Tongue (tissue), 2 donors: ENCODE data around the gene RBFA. TPM values are rescaled to one million over a fixed set of nuclear protein-coding genes. Genes with fewer than 3 reads are reported as not detected.

Experiments
- DNase-seq: peaks from one replicate; pipeline ENCODE4 v3.0.0-alpha.2; 2015
- total RNA-seq: library from RNA; depleted of rRNA; stranded (reverse); fragments of >200 nt; gene quantifications from one replicate; pipeline ENCODE4 v1.2.3, GENCODE V29; 2014

RBFA gene
- total RNA-seq, 1 donor from 2014 or later = 31.6 TPM

GRCh38 chr18:80075940-80076339 lies 41.7 kb downstream of the RBFA start:
- DNase-seq = no peak

GRCh38 chr18:80076379-80076778 lies 42.1 kb downstream of the RBFA start:
- DNase-seq = no peak

- DNase-seq = no peak
Observed at GRCh38 chr18:80077873-80078272, 43.6 kb downstream of the RBFA start.

Other genes starting within 250 kb of the RBFA start
- gene KCNG2, start 236.5 kb upstream of the RBFA start, total RNA-seq = not detected
- gene SLC66A2, start 82.8 kb upstream of the RBFA start, total RNA-seq = 29.0 TPM
- gene HSBP1L1, start 69.8 kb upstream of the RBFA start, total RNA-seq = 2.9 TPM
- 22.9 TPM for gene TXNL4A, start 45.9 kb upstream of the RBFA start, total RNA-seq
- gene ADNP2, start 74.8 kb downstream of the RBFA start, total RNA-seq = 13.8 TPM
- 11.6 TPM for gene PARD6G, start 213.1 kb downstream of the RBFA start, total RNA-seq